Ovary (tissue), 3 donors: ENCODE data around the gene FAM107B.

Experiments
- EP300 ChIP-seq: sonication (generic); formaldehyde crosslinking; IDR thresholded peaks from one replicate; pipeline ENCODE4 v1.6.1; 2017; ENCODE audit warnings: antibody characterized with exemption
- POLR2A ChIP-seq: fragments of 450-650 bp; IDR thresholded peaks from one replicate; pipeline ENCODE4 v1.6.1; 2017; ENCODE audit warnings: antibody characterized with exemption, mild to moderate bottlenecking, moderate library complexity
- TF ChIP-seq, protein P1 (sequence below), 3 donors: fragments of 450-650 bp in 2 of 3; fragments of 200-600 bp in 1 of 3; IDR thresholded peaks; one replicate each; pipeline versions ENCODE4 v1.5.1 to v1.8.0; 2016 to 2022; ENCODE audit warnings: antibody characterized with exemption in 3 of 3, mild to moderate bottlenecking in 1 of 3
- donor health status: DM: no; HTN: no; CAD: no.

GRCh38 chr10:14526326-14526725 lies 248.4 kb downstream of the FAM107B start:
- TF ChIP-seq, protein P1, sequence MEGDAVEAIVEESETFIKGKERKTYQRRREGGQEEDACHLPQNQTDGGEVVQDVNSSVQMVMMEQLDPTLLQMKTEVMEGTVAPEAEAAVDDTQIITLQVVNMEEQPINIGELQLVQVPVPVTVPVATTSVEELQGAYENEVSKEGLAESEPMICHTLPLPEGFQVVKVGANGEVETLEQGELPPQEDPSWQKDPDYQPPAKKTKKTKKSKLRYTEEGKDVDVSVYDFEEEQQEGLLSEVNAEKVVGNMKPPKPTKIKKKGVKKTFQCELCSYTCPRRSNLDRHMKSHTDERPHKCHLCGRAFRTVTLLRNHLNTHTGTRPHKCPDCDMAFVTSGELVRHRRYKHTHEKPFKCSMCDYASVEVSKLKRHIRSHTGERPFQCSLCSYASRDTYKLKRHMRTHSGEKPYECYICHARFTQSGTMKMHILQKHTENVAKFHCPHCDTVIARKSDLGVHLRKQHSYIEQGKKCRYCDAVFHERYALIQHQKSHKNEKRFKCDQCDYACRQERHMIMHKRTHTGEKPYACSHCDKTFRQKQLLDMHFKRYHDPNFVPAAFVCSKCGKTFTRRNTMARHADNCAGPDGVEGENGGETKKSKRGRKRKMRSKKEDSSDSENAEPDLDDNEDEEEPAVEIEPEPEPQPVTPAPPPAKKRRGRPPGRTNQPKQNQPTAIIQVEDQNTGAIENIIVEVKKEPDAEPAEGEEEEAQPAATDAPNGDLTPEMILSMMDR (IDR thresholded peaks at IDR 0.05), result no peak
- TF ChIP-seq EP300 (no peak), POLR2A (no peak)
